Measurements from ENCODE around the gene MDM1. TPM values are rescaled to one million over a fixed set of nuclear protein-coding genes. Genes with fewer than 3 reads are reported as not detected.

The MDM1 gene
- total and polyA plus RNA-seq, 2 of the 13 experiments (the other 11 are each of a cell fraction or from before 2014, with no cell fraction given) = 4.6 to 15.2 TPM

DNA sequence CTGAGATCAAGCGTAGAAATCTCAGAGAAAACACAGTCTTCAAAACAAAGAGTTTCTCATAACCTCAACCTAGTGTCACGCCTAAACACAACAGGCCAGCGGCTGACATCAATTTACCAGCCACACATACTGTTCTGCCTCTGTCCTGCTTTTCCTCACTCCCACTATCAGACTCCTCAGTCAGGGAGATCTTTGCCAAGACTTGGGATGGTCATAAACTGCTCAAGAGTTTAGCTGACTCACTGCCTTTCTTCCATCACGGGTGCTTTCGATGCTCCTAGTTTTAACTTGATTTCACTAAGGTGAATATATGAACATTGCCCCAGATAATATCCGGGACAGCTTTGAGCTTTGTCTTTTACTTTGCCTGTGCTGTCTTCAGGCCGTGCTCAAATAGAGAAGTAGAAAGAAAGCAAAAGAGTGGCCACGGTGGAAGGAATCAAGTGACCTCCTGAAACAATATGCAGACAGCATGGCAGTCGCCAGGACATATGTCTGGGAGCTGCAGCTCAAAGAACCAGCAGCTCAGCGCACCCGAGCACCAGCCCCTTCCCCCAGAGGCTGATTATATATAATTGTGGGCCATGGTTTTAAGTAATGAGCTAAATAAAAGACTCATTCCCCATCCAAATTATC is 12.1 kb downstream of the MDM1 start (continued):
- TF ChIP-seq PHF20 (CRISPR knock-in tag; IDR thresholded peaks at IDR 0.05) (no peak), ZNF367 (CRISPR knock-in tag; IDR thresholded peaks at IDR 0.05; ENCODE audit: borderline replicate concordance) (no peak)

DNA sequence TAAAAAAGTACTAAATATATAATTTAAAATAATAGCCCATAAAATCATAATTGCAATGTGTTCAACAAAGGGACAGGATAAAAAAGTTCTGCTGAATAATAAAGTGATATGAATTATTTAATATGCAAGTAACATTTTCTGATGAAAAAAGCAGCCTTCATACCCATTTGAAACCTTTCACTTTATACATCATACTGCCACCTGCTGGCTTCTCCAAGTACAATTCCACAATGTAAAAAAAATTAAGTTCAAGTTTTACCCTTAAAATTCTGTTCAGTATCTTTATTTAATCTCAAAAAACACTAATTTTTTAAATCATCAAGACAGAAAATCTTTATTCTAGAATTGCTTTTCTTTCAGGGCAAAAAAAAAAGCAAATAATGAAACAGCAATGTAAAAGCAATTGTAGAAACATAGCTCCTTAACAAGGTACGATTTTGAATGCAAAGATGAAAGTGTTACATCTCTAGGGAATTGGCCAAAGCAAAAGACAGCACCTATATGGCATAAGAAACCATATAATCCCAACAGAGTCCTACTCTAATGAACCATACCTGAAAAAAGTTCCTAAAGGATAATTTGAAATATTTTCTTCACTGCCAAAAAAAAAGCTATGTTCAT is 15.0 kb downstream of the MDM1 start:
- POLR2A ChIA-PET = no interaction called here
- peak; percentile 49; the same call in 1 of the 2 replicates for TF ChIP-seq SMC3 (IDR thresholded peaks at IDR 0.05; ENCODE audit: low read length)
- no peak for TF ChIP-seq SETDB1 (CRISPR knock-in tag; IDR thresholded peaks at IDR 0.05; ENCODE audit: borderline replicate concordance)
- TF ChIP-seq, protein P1, sequence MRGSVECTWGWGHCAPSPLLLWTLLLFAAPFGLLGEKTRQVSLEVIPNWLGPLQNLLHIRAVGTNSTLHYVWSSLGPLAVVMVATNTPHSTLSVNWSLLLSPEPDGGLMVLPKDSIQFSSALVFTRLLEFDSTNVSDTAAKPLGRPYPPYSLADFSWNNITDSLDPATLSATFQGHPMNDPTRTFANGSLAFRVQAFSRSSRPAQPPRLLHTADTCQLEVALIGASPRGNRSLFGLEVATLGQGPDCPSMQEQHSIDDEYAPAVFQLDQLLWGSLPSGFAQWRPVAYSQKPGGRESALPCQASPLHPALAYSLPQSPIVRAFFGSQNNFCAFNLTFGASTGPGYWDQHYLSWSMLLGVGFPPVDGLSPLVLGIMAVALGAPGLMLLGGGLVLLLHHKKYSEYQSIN (CRISPR knock-in tag; IDR thresholded peaks at IDR 0.05; ENCODE audit: borderline replicate concordance) = no peak
- TF ChIP-seq, protein P2, sequence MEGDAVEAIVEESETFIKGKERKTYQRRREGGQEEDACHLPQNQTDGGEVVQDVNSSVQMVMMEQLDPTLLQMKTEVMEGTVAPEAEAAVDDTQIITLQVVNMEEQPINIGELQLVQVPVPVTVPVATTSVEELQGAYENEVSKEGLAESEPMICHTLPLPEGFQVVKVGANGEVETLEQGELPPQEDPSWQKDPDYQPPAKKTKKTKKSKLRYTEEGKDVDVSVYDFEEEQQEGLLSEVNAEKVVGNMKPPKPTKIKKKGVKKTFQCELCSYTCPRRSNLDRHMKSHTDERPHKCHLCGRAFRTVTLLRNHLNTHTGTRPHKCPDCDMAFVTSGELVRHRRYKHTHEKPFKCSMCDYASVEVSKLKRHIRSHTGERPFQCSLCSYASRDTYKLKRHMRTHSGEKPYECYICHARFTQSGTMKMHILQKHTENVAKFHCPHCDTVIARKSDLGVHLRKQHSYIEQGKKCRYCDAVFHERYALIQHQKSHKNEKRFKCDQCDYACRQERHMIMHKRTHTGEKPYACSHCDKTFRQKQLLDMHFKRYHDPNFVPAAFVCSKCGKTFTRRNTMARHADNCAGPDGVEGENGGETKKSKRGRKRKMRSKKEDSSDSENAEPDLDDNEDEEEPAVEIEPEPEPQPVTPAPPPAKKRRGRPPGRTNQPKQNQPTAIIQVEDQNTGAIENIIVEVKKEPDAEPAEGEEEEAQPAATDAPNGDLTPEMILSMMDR (CRISPR knock-in tag; IDR thresholded peaks at IDR 0.05) = peak; percentile 48
- peak; percentile 31; the same call in 1 of the 2 replicates for TF ChIP-seq STAG1 (CRISPR knock-in tag; IDR thresholded peaks at IDR 0.05)
- TF ChIP-seq RNF2 (conservative IDR thresholded peaks at IDR 0.05; ENCODE audit: low read depth) = no peak
- intact Hi-C loops (cut with micrococcal nuclease; ENCODE audit: unreplicated experiment) = loop anchor here (1.0 kb wide), 1 partner anchor 94 kb away; no protein-coding TSS in a partner anchor

More for the DNA sequence above, 15.0 kb downstream of the MDM1 start:
- ATAC-seq (no peak), FAIRE-seq (no peak), DNase-seq (ENCODE audit: low spot score) (peak; percentile 35)
- in situ Hi-C loops (cut with HindIII; ENCODE audit: extremely low pct_ligation_motif_present, low pct_unique_long_range_greater_than_20kb) = loop anchor here (25.0 kb wide), 1 partner anchor 280 kb away; no protein-coding TSS in a partner anchor
- H3K36me3 ChIP-seq (replicated peaks in 1 of 2; ENCODE audit: control insufficient read depth in 1 of 2, insufficient read depth in 2 of 2, low read length in 2 of 2) = peaks cover 1 to 2% of the 10 kb centered on the region in 2 experiments; a peak in 2 of 5 replicates
- H3K9ac ChIP-seq (ENCODE audit: insufficient read depth, low read depth, low read length) = no peak overlapping the region
- H3K27ac ChIP-seq (ENCODE audit: extremely low read length, insufficient read depth, low read length) = no peak overlapping the region
- WGBS (ENCODE audit: low lambda C conversion rate) = 95% methylated on average over 1 of the region's 1 CpG
- no peak overlapping the region for H3K4me3 ChIP-seq (replicated peaks in 1 of 3; ENCODE audit: insufficient read depth in 1 of 3, low read depth in 2 of 3, low read length in 3 of 3)
- CTCF ChIA-PET (ENCODE audit: low intra/inter-chr PET ratio, low total read pairs) = interaction anchor here (0.8 to 2.1 kb wide), 4 partner anchors 81 to 277 kb away, joined by 3 to 36 read pairs (median 4); no protein-coding TSS in a partner anchor
- no peak overlapping the region for H3K4me2 ChIP-seq (ENCODE audit: low read depth, low read length)
- no peaks in the 10 kb centered on the region for H3K79me2 ChIP-seq (ENCODE audit: insufficient read depth, low read length)
- no peaks in the 10 kb centered on the region for H3K4me1 ChIP-seq (ENCODE audit: insufficient read depth, low read length)
- H4K20me1 ChIP-seq (ENCODE audit: insufficient read depth, low read length) = no peaks in the 10 kb centered on the region
- H3K27me3 ChIP-seq (ENCODE audit: control insufficient read depth in 1 of 2, insufficient read depth in 2 of 2, low read length in 2 of 2) = no peaks in the 10 kb centered on the region
- no peak overlapping the region for H2AFZ ChIP-seq (ENCODE audit: low read length)
- BruUV-seq (replicated peaks) = no TSS peak
- no peaks in the 10 kb centered on the region for H3K9me3 ChIP-seq (ENCODE audit: low read length)
